ENCODE results near the gene RAD9A.

The RAD9A gene

DNA sequence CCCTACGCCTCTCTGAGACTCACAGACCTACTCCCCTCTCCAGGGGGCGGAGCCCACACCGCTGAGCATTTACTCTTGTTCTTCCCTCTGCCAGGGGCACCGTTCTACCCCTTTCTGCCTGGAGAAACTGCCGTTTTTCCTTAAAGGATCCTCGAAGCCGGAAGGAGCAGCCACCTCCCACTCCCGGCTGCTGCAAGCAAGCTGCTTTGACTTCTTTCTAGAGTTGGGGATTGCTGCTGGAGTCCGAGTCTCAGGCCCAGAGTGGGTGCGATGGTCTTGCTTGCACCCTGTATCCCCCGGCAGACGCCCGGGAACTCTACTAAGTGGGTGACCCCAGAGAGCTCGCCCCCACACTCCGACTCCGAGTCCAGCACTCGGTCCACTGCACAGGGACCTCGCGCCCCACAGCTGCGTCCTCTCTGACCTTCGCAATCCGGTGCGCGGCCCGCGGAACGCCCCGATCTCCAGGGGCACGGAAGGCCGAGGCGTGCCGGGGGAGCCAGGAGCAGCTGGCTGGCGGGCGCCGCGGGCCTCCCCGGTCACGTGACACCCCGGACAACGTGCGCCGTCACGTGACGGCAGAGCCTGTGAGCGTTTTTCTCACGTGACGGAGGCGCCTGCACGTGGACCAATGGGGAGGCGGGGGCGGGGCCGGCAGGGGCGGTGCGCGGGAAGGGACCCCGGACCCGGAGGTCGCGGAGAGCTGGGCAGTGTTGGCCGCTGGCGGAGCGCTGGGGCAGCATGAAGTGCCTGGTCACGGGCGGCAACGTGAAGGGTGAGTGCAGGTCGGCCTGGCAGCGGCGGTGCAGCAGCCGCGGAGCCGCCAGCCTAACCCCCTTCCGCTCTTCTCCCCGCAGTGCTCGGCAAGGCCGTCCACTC is at the start of gene RAD9A:
Gene RAD9A, plus strand, starts transcription at position 683 of the 879 bp plus-strand sequence. Its CDS starts 59 bp downstream, at position 742.
- peak; percentile 93 for DNase-seq (ENCODE audit: low read depth)

DNA sequence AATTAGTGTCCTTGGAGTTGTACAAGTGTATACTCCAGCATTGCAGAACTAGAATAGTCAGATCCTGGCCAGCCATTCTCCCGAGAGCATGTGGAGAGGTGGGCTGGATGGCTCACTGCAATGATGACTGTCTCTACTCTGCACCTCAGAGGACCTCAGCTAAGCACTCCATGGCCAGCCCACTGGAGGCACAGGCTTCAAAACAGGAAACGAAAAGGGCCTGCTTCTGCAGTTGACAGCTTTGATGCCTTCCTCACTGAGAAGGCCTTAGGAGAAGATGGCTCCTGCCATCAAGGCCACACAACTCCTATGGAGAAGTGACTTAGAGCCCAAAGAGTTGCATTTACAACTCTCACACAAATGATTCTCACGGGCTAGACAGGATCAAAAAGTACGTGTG is 47.5 kb upstream of the RAD9A start:
- DNase-seq (ENCODE audit: low read depth) = no peak

DNA sequence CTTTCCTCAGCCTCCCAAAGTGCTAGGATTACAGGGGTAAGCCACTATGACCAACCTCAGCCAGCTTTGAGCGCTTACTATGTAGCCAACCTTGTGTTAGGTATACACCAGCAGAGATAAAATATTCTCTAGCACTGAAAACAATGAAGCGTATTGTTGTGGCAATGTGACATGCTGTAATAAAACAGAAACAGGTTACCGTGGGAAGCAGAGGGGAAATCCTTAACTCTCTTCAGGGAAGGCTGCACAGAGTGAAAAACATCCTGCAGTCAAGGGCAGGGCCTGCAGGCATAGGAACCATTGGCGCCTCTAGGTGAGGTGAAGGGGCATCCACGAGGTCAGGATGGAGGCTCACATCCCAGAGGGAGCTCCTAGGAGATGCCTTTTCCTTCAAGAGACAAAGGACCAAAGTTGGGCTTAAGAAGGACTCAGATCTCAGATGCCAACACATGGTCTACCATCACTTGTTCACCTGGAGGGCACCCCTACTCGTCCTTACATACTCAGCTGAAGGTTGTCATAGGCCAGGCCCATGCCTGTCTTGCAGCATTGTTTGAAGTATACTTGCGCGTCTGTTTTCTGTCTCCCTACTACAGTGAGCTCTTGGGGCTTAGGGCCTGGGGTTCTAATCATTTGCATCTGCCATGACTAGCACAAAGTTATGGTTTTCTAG is 46.4 kb upstream of the RAD9A start:
- no peak for DNase-seq (ENCODE audit: low read depth)

DNA sequence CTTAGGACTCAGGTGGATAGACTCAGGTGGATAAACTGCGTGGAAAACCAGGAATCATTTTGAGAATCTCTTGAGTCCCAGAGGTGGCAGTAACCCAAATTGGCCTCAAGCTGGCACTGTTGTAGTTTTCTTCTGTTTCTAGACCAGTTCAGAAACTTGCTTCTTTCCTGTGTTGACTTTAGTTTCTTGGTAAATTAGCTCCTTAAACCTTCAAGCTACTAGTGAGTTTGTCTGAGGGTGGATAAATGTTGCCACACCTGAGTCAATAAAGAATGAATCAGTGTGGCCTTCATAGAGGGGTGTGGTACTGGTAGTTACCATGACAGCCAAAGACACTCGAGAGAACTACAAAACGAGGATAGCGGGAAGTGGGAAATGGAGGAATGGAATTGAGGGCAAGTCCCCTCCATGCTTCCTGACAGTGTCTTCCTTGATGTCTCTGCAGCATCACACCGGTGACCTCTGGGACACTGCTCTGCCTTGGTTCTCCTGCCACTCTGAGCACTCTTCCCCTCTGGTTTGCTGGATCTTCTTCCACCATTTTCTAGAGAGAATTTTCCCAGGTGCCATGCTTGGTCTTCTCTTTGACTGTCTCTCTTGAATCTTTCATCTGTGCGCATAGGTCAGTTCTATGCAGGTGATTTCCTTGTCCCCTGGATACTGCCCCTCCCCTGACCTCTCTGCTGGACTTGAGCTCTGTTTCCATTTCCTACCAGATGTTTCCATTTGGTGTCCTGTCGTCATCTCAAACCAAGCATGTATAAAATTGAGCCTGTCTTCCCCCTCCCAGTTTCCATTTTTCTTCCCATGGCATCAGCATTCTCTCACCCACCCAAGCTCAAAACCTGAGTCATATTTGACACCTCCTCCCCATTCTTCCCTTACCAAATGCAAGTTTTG is 45.6 kb upstream of the RAD9A start:
- DNase-seq (ENCODE audit: low read depth) = no peak

DNA sequence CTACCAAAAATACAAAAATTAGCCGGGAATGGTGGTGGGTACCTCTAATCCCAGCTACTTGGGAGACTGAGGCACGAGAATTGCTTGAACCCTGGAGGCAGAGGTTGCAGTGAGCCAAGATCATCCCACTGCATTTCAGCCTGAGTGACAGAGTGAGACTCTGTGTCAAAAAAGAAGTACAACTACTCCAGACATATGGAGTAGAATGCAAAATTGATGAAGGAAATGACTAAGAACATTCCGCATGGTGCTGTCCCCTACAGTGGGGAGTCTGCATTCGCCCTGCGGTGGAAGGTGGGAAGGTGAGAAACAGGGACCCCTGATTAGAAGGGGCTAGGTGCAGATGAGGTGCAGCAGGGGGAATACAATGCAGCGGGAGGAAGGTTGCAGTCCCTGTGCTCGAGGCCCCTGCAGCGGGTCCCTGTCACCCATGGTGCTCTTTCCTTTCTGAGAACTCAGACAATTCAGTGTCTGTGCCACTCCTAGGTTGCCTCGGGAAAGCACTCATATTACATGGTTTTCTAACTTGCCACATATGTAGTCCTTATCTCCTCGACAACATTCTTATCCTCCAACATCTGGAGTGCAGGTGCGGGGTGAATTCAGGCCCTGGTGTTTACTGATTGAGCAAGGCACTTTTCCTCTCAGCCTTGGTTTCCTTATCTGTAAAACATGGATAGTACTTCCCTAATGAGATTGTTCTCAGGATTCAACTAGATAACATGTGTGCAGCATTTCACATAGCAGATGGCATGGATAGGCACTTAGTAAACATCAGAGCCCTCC is 43.6 kb upstream of the RAD9A start:
- no peak for DNase-seq (ENCODE audit: low read depth)

DNA sequence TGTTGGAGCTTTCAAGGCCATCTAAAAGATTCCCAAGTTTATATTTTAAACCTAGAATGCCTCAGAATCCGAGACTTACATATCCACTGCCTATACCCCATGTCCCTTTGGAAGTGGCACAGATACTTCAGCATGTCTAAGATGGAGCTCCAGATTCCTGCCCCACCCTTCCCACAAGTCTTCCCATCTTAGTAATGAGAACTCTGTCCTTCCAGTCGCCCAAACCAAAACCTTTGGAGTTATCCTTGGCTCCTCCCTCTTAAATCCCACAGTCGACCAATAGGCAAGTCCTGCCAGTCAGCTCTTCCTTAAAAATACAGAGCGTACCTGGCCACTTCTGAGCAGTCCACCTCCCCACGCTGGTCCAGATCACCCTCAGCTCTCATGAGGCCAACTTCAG is 42.8 kb upstream of the RAD9A start:
- DNase-seq (ENCODE audit: low read depth) = no peak

DNA sequence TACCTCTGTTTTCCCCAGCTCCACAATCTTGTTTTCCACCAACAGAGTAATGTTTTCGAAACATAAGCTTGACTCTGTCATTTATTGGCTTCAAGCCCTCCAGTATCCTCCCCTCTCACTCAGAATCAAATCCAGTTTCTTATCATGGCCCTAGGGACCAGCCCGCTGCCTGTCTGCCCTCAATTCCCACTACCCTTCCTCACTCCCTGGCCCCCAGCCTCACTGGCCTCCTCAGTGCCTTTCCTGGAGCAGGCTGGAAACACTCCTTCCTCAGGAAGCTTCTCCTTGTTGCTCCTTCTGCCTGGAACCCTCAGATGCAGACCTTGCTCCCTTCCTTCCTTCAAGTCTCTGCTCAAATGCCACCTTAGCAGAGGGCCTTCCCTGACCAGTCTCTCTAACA is 42.3 kb upstream of the RAD9A start:
- DNase-seq (ENCODE audit: low read depth) = no peak

DNA sequence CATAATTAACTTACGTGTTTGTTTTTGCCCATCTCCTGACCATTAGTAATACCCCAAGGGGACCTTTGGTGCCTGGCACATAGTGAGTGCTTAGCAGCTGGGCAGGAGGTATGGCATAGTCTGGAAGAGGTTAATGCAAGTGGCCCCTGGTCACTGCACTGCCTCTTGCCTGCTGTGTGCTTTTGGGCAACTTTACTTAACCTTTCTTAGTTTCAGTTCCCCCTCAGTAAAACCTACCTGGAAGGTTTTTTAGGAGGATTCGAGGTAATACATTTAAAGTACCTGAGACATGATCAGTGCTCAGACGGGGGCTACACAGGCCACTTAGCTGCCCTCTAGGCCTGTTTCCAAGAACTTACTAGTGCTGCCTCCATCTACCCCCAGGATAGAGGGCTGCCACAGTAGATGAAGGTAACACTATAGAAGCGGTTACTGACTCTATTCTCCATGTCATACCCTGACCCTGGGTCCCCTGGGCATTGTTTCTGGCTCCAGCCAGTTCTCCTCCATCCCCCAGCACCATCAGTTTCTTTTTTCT is 41.8 kb upstream of the RAD9A start:
- DNase-seq (ENCODE audit: low read depth) = no peak

DNA sequence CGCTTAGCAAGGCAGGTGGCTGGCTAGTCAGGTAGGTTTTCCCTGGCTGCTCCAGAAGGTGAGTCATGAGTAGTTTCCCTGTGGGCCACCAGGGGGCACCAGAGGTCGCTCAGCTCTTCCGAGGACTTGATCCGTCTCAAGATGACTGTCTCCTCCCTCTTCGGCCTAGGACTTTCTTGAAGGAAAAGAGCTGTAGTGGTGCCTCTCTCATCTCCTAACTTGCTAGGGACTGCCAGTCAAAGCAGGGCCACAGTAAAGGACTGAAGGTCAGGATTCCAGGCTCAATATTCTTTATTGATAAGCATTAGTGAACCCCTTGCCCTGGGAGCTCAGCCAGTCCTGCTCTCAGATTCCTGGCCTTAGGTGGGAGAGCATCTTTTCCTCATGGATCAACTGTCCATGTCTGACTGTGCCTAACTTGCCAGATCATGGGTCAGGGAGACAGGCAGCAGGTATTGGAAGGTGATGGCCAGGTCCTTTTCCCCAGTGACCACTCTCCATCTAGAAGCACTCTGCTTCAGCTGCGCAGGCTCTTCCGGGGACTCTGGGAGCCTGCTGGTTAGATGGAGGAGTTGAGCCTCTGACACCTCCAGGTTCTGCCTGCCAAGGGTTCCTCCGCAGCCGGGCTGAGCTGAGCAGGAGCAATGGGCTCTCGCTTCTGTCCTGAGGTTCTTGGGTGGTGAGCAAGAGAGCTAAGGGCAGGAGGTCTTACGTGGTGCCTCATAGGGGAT is 40.3 kb upstream of the RAD9A start:
- DNase-seq (ENCODE audit: low read depth) = peak; percentile 41

DNA sequence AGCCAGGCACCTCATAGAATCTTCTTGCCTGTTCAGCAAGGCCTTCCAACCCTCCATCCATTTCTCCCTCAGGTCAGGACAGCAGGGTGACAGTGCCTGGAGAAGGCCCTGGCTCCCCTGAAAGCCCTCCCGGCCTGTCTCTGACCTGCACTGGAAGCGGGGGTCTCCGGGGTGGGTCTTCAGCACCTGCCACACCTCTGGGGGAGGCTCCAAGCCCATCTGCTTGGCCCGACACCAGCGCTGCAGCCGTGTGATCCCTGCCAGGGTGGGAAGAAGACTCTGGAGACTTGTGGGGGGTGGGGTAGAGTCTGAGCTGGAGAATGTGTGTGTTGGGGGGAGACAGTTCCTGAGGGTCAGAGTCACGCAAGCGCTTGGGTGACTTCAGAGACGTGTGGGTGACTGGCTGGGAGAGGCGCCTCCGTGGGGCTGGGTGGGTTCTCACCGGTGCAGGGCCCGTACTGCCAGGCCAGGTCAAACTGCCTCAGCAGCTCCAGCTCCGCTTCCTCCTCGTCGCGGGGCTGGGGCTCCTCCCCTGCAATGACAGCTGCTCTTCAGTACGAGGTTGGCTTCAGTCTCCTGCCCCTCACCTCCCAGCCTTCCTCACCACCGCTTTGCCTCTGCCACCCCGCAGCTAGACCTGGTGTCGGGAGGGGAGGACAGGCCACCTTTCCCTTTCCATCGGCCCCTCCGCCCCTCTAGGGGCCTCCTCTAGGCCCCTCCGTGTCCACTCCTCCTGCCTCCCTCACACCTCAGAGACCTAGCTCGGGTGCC is 39.1 kb upstream of the RAD9A start:
- DNase-seq (ENCODE audit: low read depth) = no peak

DNA sequence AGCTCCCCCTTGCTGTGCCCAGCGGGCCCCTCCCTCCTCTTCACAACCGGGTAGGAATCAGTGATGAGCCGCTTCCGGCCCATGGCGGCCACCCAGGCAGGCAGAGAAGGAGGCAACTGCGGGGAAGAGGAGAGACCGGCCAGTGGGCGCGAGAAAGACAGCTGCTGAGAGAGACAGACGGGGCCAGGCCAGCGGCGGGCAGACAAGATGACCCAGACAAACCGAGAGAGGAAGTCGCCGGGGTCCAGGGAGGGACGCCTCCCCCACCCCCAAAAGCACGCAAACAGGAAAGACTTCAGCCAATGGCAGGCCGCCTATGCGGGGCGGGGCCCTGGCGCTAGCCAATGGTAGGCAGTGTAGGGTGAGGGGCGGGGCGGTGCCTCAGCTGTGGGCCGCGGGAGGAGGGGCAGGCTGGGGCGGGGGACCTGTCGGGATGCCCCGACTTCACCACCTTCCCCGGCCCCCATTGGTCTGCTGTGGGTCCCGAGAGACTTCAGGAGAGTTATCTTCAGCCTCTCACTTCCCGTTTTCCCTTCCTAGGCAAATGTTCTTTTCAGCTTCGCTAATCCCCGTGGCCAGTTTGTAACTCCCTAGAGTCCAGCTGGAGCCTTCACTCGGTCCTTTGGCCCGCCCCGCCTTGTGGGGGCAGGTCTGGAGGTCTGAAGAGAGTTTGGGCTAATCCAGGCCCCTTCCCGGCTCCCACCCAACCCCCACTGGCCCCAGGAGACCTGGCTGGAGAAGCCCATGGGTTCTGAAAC is 38.3 kb upstream of the RAD9A start, which contains the start of gene POLD4:
Gene POLD4, minus strand, starts transcription at position 230 of the 758 bp plus-strand sequence. Its CDS starts 147 bp downstream, at position 83.
- DNase-seq (ENCODE audit: low read depth) = peak; percentile 92

DNA sequence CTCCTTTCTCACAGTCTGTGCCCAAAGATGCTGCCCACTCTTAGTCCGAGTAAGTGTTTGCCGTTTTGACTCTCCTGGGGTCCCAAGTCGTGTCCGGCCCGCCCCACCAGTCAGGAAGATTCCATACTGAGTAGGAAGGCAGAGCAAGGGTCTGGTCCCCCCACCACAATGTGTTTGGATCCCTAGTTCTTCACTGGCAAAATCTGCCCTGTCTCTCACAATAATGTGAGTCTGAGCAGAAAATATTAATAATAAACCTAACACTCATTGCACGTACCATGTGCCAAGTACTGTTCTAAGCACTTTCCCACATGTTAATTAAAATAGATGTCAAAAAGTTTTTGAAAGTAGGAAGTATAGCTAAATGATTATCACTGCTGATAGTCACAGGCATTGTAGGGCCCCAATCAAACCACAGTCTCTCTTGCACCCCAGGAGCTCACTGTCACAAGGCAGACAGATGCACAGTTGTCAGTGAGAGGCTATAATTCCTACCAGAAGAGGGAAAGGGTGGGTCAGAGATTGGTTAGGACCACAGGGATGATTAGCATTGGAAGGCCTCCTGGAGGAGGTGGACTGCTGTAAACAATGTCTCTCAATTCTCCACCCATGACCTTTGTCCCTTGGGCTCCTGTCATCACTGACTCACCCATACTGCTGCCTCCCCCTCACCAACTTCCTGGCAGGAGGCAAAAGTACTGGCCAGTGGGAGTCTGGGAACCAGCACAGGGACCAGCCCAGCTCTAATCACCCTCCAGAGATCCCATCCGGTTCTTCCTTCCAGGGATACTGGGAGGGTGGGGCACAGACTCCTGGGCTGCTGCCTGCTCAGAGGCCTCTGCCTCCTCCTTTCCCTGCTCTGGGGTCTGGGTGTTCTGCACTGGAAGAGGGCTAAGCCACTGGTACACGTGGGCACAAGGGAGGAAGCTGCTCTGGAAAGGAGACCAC is 37.4 kb upstream of the RAD9A start:
- no peak for DNase-seq (ENCODE audit: low read depth)

DNA sequence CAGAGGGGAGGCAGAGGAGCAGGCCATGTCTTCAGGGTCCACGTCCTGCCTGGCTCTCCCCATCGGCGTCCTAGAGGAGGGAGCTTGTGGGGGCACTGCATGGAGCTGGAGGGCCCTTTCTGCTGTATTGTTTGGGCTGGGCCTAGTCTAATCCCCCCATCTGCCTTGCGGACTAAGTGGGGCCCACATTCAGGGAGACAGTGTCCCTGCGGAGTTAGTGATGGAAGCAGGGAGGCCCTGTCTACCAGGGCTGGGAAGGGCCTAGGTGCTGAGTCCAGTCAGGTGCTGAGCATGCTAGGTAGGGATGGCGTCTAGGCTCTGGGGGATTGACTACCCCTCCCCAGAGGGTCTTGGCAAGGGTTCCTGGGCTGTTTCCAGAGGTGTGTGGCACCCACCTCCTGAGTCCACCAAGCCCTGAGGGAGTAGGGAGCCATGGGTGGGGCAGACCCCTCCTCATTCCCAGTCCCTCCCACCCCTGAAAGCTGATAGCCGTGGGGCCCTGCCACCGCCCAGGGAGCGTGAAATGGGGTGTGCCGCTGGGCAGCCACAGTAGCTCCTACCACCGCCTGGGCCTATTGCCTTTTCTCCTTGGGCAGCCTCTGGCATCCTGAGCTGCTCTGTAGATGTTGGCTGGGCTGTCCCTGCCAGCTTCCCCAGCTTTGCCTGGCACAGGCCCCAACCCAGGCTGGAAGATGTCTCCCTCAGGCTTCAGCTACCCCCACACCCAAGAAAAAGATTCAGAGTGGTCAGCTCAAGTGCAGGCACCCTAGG is 36.6 kb upstream of the RAD9A start:
- DNase-seq (ENCODE audit: low read depth) = no peak

DNA sequence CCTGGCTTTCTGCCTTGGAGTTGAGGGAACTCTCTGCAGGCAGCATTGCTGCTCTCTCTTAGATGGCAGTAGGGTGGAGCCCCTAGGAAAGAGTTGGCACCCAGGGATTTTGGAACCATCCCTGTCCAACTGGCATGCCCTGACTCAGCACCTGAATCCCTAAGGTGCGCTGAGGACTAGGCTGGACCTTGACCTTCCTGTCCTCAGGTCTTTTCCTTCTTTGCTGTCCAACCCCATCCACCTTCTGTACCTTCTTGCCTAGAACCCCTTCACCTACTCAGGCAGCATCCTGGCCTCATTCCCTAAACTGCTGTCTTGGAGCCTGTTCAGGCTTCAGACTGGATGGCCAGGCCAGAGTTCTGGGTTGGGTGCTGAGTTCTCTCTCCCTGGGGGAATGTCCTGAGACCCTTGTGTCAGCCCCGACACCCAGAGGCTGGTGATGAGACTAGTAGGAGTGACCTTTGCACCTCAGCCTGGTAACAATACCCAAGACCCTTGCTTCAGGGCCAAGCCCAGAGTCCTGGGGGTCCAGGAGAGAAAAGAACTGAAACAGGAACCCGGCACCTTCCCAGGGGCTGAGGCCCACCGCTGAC is 35.9 kb upstream of the RAD9A start:
- no peak for DNase-seq (ENCODE audit: low read depth)

DNA sequence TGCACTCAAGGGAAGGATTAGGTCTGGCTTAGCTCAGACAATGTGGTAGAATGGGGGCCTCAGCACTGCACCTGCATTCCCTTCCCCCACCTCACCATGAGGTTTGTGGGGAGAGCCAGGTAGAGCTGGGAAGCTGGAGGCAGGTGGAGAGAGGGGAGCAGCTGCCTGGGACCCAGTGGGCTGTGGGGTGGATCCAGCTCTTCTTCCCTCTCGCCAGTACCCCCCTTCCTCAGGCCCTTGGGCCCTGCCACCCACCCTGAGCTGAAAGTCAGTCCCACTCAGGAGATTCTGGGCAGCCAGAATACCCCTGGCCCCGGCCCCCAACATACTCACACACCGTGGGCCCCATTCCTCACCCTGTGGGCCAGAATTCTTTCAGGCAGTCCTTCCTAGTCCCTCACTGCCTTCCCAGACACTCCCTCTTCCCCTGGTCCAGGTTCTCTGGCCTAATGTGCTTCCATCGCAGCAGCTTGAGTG is 35.4 kb upstream of the RAD9A start:
- DNase-seq (ENCODE audit: low read depth) = no peak

DNA sequence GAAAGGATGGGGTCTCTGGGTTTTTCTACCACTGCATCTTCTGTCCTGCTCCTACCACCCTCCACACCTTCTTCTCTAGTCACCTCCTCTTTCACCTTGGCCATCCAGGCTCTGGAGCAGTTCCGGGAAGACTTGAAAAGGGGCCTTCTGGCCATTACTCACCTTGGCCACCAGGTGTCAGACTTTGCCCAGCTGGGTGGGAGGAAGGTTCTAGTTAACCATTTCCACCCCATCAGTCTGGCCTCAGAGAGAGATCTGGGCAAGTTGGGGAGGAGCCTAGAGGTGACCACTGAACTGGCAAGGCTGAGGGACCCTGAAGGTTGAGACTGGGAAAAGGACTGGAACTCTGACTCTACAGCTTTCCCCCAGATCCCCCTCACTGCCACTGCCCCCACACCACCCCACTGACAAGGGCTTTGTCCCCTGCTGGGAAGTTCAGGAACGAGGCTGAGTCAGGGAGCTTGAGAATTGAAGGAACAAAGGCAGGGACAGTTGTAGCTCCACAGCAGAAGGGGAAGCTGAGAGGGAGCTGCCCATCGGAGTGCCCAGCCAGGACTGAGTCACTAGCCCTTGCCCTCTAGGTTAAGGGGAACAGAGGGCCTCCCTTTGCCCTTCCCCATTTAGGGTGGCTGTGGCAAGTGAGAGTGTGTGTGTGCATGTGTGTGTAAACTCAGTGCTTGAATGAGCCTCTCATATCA is 34.8 kb upstream of the RAD9A start:
- DNase-seq (ENCODE audit: low read depth) = no peak

All from T-helper 22 cell (primary cell).